ENCODE measurements around the gene MLH3. TPM values are rescaled to one million over a fixed set of nuclear protein-coding genes. Genes with fewer than 3 reads are reported as not detected.

Gene MLH3
- total RNA-seq, 4 donors from 2014 or later, result 26.4 to 48.1 (median 36.0) TPM

GRCh38 chr14:75032939-75033338, 18.3 kb downstream of the MLH3 start:
- peaks cover 3 to 75% (median 5%) of the 10 kb centered on the region in 3 donors for H3K36me3 ChIP-seq
- 80 to 90% methylated on average over 2 of the region's 2 CpGs for WGBS, 2 donors
- DNase-seq (ENCODE audit: low spot score in 2 of 2), result no peak
- H3K4me3 ChIP-seq, result no peak overlapping the region
- no peaks in the 10 kb centered on the region for H3K9me3 ChIP-seq
- H3K27ac ChIP-seq, result no peak overlapping the region
- H3K4me1 ChIP-seq, result no peaks in the 10 kb centered on the region
- TF ChIP-seq POLR2A (IDR thresholded peaks at IDR 0.05), result no peak
- no peak for TF ChIP-seq CTCF (IDR thresholded peaks at IDR 0.05)
- TF ChIP-seq EP300 (IDR thresholded peaks at IDR 0.05), result no peak
- no peaks in the 10 kb centered on the region for H3K27me3 ChIP-seq

- H3K27ac ChIP-seq, result no peak overlapping the region
- H3K27me3 ChIP-seq, result no peaks in the 10 kb centered on the region
- no peak for DNase-seq (ENCODE audit: low spot score in 2 of 2)
- no peaks in the 10 kb centered on the region for H3K4me1 ChIP-seq
- TF ChIP-seq POLR2A (IDR thresholded peaks at IDR 0.05), result no peak
- no peak for TF ChIP-seq CTCF (IDR thresholded peaks at IDR 0.05)
- no peak for TF ChIP-seq EP300 (IDR thresholded peaks at IDR 0.05)
- H3K9me3 ChIP-seq, result no peaks in the 10 kb centered on the region
- WGBS, 2 donors, result 0 to 4% methylated on average over 1 of the region's 1 CpG
- peaks cover 2 to 89% (median 3%) of the 10 kb centered on the region in 3 donors for H3K36me3 ChIP-seq
- no peak overlapping the region for H3K4me3 ChIP-seq
These were observed 21.1 kb downstream of the MLH3 start for GRCh38 chr14:75030147-75030546.

- Histone ChIP-seq H3K27ac (no peak overlapping the region), H3K4me1 (no peaks in the 10 kb centered on the region), H3K27me3 (no peaks in the 10 kb centered on the region), H3K36me3 (peaks cover 2 to 88% (median 9%) of the 10 kb centered on the region in 3 donors), H3K9me3 (no peaks in the 10 kb centered on the region), H3K4me3 (no peak overlapping the region)
- no peak for DNase-seq (ENCODE audit: low spot score in 2 of 2)
- 88 to 89% methylated on average over 2 of the region's 2 CpGs for WGBS, 2 donors
- TF ChIP-seq CTCF (IDR thresholded peaks at IDR 0.05) (no peak), EP300 (IDR thresholded peaks at IDR 0.05) (no peak), POLR2A (IDR thresholded peaks at IDR 0.05) (no peak)
These were observed 25.4 kb downstream of the MLH3 start for GRCh38 chr14:75025876-75026275.

- Histone ChIP-seq H3K4me3 (no peak overlapping the region), H3K36me3 (peaks cover 0 to 89% (median 9%) of the 10 kb centered on the region in 3 donors), H3K9me3 (no peaks in the 10 kb centered on the region), H3K27ac (no peak overlapping the region), H3K4me1 (no peaks in the 10 kb centered on the region), H3K27me3 (no peaks in the 10 kb centered on the region)
- no peak for TF ChIP-seq POLR2A (IDR thresholded peaks at IDR 0.05)
- no peak for TF ChIP-seq EP300 (IDR thresholded peaks at IDR 0.05)
- TF ChIP-seq CTCF (IDR thresholded peaks at IDR 0.05), result no peak
- DNase-seq (ENCODE audit: low spot score in 2 of 2), result no peak
- WGBS, 2 donors, result 75 to 76% methylated on average over 4 of the region's 4 CpGs
These were observed 26.2 kb downstream of the MLH3 start for GRCh38 chr14:75025082-75025481.

GRCh38 chr14:75023108-75023507, 28.2 kb downstream of the MLH3 start:
- Histone ChIP-seq H3K27ac (no peak overlapping the region), H3K9me3 (no peaks in the 10 kb centered on the region), H3K36me3 (peaks cover 4 to 92% (median 14%) of the 10 kb centered on the region in 3 donors), H3K4me3 (no peak overlapping the region), H3K4me1 (no peaks in the 10 kb centered on the region), H3K27me3 (no peaks in the 10 kb centered on the region)
- 73 to 76% methylated on average over 1 of the region's 1 CpG for WGBS, 2 donors
- no peak for TF ChIP-seq CTCF (IDR thresholded peaks at IDR 0.05)
- TF ChIP-seq EP300 (IDR thresholded peaks at IDR 0.05), result no peak
- TF ChIP-seq POLR2A (IDR thresholded peaks at IDR 0.05), result no peak
- DNase-seq (ENCODE audit: low spot score in 2 of 2), result no peak

All from tibial nerve (tissue), 4 donors.